Heart left ventricle (tissue), 13 donors: ENCODE data around the gene DDX31.

Source experiments
- POLR2A ChIP-seq, 2 donors: fragments of 450-650 bp; IDR thresholded peaks; one replicate each; pipeline ENCODE4 v1.6.1; 2017; ENCODE audit warnings: antibody characterized with exemption in 2 of 2, mild to moderate bottlenecking in 2 of 2, moderate library complexity in 2 of 2
- TF ChIP-seq, protein P1 (sequence below), 12 donors: fragments of 200-600 bp; sonication (generic) in 4 of 12; IDR thresholded peaks; one replicate each; pipeline versions ENCODE4 v1.5.0 to v1.8.0; 2018 to 2022; ENCODE audit warnings: antibody characterized with exemption in 12 of 12, mild to moderate bottlenecking in 5 of 12
- donor health status: ischemic (EF 13 %, LVEDD 7.1; RV severe dilation, severe dysfunction).
- donor health status: DM: no; HTN: yes; CAD: no.
- donor health status: DM: no; HTN: no; CAD: no.
- donor health status: ischemic (EF 25% LVEDD 6.9; RV normal size, moderate dysfunction).
- donor health status: ischemic (EF 25% LVEDD 5.7; RV mildly dilated, moderate dysfunction).
- donor health status: ischemic (EF 35%, LVEDD 5.7; RV mildly dilated, moderate dysfunction).
- donor health status: nonischemic (EF 11% LVEDD 7.7; RV severe dilation, severe dysfunction).
- donor health status: DM: yes; HTN: yes; CAD: no.
- donor health status: PGD.
- donor health status: ischemic (EF 29% LVEDD 5.4; RV normal size, mild dysfunction).
- donor health status: nonischemic (EF 23%, LVEDD 6.1; RV moderate dilation, normal function).

- TF ChIP-seq, protein P1, sequence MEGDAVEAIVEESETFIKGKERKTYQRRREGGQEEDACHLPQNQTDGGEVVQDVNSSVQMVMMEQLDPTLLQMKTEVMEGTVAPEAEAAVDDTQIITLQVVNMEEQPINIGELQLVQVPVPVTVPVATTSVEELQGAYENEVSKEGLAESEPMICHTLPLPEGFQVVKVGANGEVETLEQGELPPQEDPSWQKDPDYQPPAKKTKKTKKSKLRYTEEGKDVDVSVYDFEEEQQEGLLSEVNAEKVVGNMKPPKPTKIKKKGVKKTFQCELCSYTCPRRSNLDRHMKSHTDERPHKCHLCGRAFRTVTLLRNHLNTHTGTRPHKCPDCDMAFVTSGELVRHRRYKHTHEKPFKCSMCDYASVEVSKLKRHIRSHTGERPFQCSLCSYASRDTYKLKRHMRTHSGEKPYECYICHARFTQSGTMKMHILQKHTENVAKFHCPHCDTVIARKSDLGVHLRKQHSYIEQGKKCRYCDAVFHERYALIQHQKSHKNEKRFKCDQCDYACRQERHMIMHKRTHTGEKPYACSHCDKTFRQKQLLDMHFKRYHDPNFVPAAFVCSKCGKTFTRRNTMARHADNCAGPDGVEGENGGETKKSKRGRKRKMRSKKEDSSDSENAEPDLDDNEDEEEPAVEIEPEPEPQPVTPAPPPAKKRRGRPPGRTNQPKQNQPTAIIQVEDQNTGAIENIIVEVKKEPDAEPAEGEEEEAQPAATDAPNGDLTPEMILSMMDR (IDR thresholded peaks at IDR 0.05), result no peak
- no peak for TF ChIP-seq POLR2A (IDR thresholded peaks at IDR 0.05)
Observed at GRCh38 chr9:132587592-132587955, 82.2 kb downstream of the DDX31 start.
